ENCODE results near the gene ZNF764. TPM values are rescaled to one million over a fixed set of nuclear protein-coding genes. Genes with fewer than 3 reads are reported as not detected.
A peak's percentile ranks its signal among the peaks of the same experiment; 100 is the strongest.

ZNF764 gene
- total and polyA plus RNA-seq, 4 donors: 1.9 to 8.5 (median 5.5) TPM

GRCh38 chr16:30581457-30581856, 23.3 kb upstream of the ZNF764 start:
- ATAC-seq (ENCODE audit: low FRiP score) (no peak), DNase-seq (no peak)
- peaks cover 2 to 5% of the 10 kb centered on the region in 2 donors for H3K36me3 ChIP-seq (ENCODE audit: control insufficient read depth in 1 of 2, insufficient read depth in 2 of 2, low read length in 1 of 2)
- no peaks in the 10 kb centered on the region for H3K27me3 ChIP-seq (ENCODE audit: control insufficient read depth in 1 of 2, insufficient read depth in 2 of 2, low read length in 1 of 2)
- intact Hi-C loops (cut with DNase I): loop anchor here in 1 of 2 donors (10.0 kb wide), 1 partner anchor 47 kb away; the partner anchor contains the start of gene ZNF747
- no peak overlapping the region for H3K4me3 ChIP-seq (ENCODE audit: low read length in 2 of 2)
- no peaks in the 10 kb centered on the region for H3K9me3 ChIP-seq (ENCODE audit: control insufficient read depth, low read length)
- 78 to 80% methylated on average over 7 of the region's 7 CpGs for WGBS, 2 donors
- H3K27ac ChIP-seq (ENCODE audit: low read depth in 1 of 2, low read length in 2 of 2): no peak overlapping the region
- peaks cover 0 to 3% of the 10 kb centered on the region in 2 donors for H3K4me1 ChIP-seq (ENCODE audit: control insufficient read depth in 1 of 2, insufficient read depth in 2 of 2, low read length in 2 of 2)

DNA sequence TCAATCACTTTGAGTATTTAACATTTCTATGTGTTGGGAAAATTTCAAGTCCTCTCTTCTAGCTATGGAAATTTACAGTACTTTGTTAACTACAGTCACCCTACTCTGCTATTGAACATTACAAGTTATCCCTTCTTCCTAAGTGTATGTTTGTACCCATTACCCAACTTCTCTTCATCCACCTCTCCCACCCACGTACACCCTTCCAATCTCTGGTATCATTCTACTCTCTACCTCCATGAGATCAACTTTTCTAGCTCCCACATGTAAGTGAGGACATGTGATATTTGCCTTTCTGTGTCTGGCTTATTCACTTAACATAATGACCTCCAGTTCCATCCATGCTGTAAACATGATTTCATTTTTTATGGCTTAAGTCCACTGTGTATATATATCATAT, 16.5 kb upstream of the ZNF764 start:
- WGBS, 2 donors: 86 to 89% methylated on average over 1 of the region's 1 CpG
- ATAC-seq (ENCODE audit: low FRiP score): no peak
- no peak overlapping the region for H3K27ac ChIP-seq (ENCODE audit: low read depth in 1 of 2, low read length in 2 of 2)
- no peaks in the 10 kb centered on the region for H3K27me3 ChIP-seq (ENCODE audit: control insufficient read depth in 1 of 2, insufficient read depth in 2 of 2, low read length in 1 of 2)
- H3K36me3 ChIP-seq (ENCODE audit: control insufficient read depth in 1 of 2, insufficient read depth in 2 of 2, low read length in 1 of 2): peaks cover 0 to 3% of the 10 kb centered on the region in 2 donors
- H3K4me3 ChIP-seq (ENCODE audit: low read length in 2 of 2): no peak overlapping the region
- no peak for DNase-seq
- intact Hi-C loops (cut with DNase I): loop anchor here in 1 of 2 donors (5.0 kb wide), 1 partner anchor 78 kb away; the partner anchor contains the start of gene PRR14
- no peaks in the 10 kb centered on the region for H3K9me3 ChIP-seq (ENCODE audit: control insufficient read depth, low read length)
- no peaks in the 10 kb centered on the region for H3K4me1 ChIP-seq (ENCODE audit: control insufficient read depth in 1 of 2, insufficient read depth in 2 of 2, low read length in 2 of 2)

- peak; percentile 95 for ATAC-seq (ENCODE audit: low FRiP score)
- intact Hi-C loops (cut with DNase I): loop anchor here in 1 of 2 donors (1.0 to 5.0 kb wide), 2 partner anchors 13 to 81 kb away; partner anchors contain the start of genes PRR14 and ZNF764
- H3K4me3 ChIP-seq (ENCODE audit: low read length in 2 of 2): peak within 1 kb of the TSS; percentile 16 to 85
- 0 to 1% methylated on average over 57 to 67 of the region's 67 CpGs for WGBS, 2 donors
- no peaks in the 10 kb centered on the region for H3K27me3 ChIP-seq (ENCODE audit: control insufficient read depth in 1 of 2, insufficient read depth in 2 of 2, low read length in 1 of 2)
- H3K4me1 ChIP-seq (ENCODE audit: control insufficient read depth in 1 of 2, insufficient read depth in 2 of 2, low read length in 2 of 2): no peaks in the 10 kb centered on the region
- H3K9me3 ChIP-seq (ENCODE audit: control insufficient read depth, low read length): no peaks in the 10 kb centered on the region
- peak; percentile 97 to 98 for DNase-seq
- peak within 1 kb of the TSS; percentile 65 to 73 for H3K27ac ChIP-seq (ENCODE audit: low read depth in 1 of 2, low read length in 2 of 2)
- peaks cover 0 to 3% of the 10 kb centered on the region in 2 donors for H3K36me3 ChIP-seq (ENCODE audit: control insufficient read depth in 1 of 2, insufficient read depth in 2 of 2, low read length in 1 of 2)
These were observed 13.5 kb upstream of the ZNF764 start, which contains the start of gene ZNF688 for GRCh38 chr16:30571445-30572322. Gene ZNF688, minus strand, starts transcription at chr16:30571714. Its CDS starts 85 bp downstream, at chr16:30571629.

DNA sequence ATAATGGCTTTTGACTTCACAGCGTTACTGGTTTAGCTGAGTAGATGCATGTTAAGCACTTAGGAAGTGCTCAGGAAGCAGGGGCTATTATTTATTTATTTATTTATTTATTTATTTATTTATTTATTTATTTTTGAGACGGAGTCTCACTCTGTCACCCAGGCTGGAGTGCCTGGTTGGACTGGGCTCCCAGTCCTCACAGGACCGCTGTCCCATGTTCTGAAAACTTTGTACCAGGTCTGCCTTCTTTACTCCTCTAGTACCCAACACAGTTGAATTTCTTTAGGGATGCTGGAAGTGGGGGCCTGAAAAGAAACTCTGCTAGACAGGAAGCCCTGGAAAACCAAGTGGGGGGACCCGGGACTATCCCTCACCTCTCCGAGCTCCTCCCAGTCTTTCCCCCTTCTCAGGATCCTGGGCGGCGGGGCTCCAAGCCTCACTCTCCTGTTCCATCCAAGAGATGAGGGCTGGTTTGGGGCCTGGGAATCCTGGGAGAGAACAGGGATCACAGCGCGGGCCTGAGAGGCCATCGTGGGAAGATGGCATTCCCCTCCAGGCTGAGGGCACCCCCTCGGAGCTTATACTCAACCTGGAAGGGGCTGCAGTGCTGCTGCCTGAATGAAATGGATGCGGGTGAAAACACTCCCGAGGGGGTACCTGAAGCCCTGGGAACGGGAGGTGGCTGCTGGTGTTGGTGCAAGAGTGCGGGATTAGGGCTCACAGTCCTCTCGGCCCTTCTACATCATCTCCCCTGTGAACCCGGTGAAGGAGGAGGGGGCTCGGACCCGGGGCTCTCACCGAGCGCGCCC, 12.7 kb upstream of the ZNF764 start:
- no peaks in the 10 kb centered on the region for H3K9me3 ChIP-seq (ENCODE audit: control insufficient read depth, low read length)
- 4 to 6% methylated on average over 22 of the region's 22 CpGs for WGBS, 2 donors
- peak in 1 of 2 donors; percentile 55 for DNase-seq
- peak overlapping the region; percentile 16 to 85 for H3K4me3 ChIP-seq (ENCODE audit: low read length in 2 of 2)
- peak; percentile 34 for ATAC-seq (ENCODE audit: low FRiP score)
- intact Hi-C loops (cut with DNase I): loop anchor here in 1 of 2 donors (1.0 to 5.0 kb wide), 2 partner anchors 13 to 81 kb away; partner anchors contain the start of genes PRR14 and ZNF764
- peak overlapping the region; percentile 65 to 73 for H3K27ac ChIP-seq (ENCODE audit: low read depth in 1 of 2, low read length in 2 of 2)
- H3K27me3 ChIP-seq (ENCODE audit: control insufficient read depth in 1 of 2, insufficient read depth in 2 of 2, low read length in 1 of 2): no peaks in the 10 kb centered on the region
- no peaks in the 10 kb centered on the region for H3K36me3 ChIP-seq (ENCODE audit: control insufficient read depth in 1 of 2, insufficient read depth in 2 of 2, low read length in 1 of 2)
- no peaks in the 10 kb centered on the region for H3K4me1 ChIP-seq (ENCODE audit: control insufficient read depth in 1 of 2, insufficient read depth in 2 of 2, low read length in 2 of 2)

DNA sequence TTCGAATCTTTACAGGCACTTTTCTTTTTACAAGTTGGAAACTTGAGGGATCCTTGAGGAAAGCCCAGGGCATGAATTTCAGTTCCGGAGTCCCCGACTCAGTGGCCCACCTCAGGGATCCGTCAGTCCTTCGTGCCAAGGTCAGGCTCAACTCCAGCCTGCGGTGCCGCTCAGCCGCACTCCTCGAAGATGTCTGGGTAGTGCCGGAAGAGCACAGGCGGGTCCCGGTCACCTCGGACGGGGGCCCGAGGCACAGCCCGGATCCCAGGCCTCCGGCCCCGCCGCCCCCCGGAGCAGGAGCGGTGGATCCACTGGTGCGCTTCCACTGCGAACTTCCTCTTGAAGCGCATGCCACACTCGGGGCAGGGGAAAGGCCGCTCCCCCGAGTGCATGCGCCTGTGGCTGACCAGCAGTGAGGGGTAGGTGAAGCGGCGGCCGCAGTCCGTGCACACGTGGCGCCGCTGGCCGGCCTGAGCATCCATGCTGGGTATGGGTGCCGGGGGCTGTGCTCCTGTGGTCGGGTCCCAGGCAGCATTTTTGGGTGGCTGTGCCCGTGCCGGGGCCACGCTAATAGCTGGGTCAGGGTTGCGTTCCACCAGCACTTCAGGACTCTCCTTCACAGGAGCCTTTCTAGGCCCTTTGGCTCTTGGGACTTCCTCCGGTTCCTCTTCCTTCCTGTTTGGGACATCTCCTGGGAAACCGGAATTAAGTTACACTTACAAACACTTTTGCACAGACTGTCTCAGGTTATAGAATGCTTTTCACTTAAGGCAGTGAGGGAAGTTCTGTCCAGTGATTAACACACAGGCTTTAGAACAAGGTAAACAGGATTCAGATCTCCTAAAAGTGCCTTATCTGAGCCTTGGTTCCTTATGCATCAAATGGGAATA, 11.8 kb upstream of the ZNF764 start:
- no peak for ATAC-seq (ENCODE audit: low FRiP score)
- no peak for DNase-seq
- no peaks in the 10 kb centered on the region for H3K4me1 ChIP-seq (ENCODE audit: control insufficient read depth in 1 of 2, insufficient read depth in 2 of 2, low read length in 2 of 2)
- H3K27ac ChIP-seq (ENCODE audit: low read depth in 1 of 2, low read length in 2 of 2): no peak overlapping the region
- WGBS, 2 donors: 84 to 89% methylated on average over 44 of the region's 44 CpGs
- no peaks in the 10 kb centered on the region for H3K27me3 ChIP-seq (ENCODE audit: control insufficient read depth in 1 of 2, insufficient read depth in 2 of 2, low read length in 1 of 2)
- intact Hi-C loops (cut with DNase I): loop anchor here in 1 of 2 donors (5.0 kb wide), 1 partner anchor 82 kb away; the partner anchor contains the start of gene PRR14
- no peaks in the 10 kb centered on the region for H3K9me3 ChIP-seq (ENCODE audit: control insufficient read depth, low read length)
- no peaks in the 10 kb centered on the region for H3K36me3 ChIP-seq (ENCODE audit: control insufficient read depth in 1 of 2, insufficient read depth in 2 of 2, low read length in 1 of 2)
- H3K4me3 ChIP-seq (ENCODE audit: low read length in 2 of 2): no peak overlapping the region

GRCh38 chr16:30569281-30569680, 11.1 kb upstream of the ZNF764 start:
- 90 to 95% methylated on average over 3 of the region's 3 CpGs for WGBS, 2 donors
- no peak overlapping the region for H3K27ac ChIP-seq (ENCODE audit: low read depth in 1 of 2, low read length in 2 of 2)
- DNase-seq: no peak

GRCh38 chr16:30567991-30568638, 9.9 kb upstream of the ZNF764 start:
- no peaks in the 10 kb centered on the region for H3K36me3 ChIP-seq (ENCODE audit: control insufficient read depth in 1 of 2, insufficient read depth in 2 of 2, low read length in 1 of 2)
- ATAC-seq (ENCODE audit: low FRiP score) (no peak), DNase-seq (peak in 1 of 2 donors; percentile 57)
- H3K9me3 ChIP-seq (ENCODE audit: control insufficient read depth, low read length): no peaks in the 10 kb centered on the region
- no peak overlapping the region for H3K4me3 ChIP-seq (ENCODE audit: low read length in 2 of 2)
- no peak overlapping the region for H3K27ac ChIP-seq (ENCODE audit: low read depth in 1 of 2, low read length in 2 of 2)
- intact Hi-C loops (cut with DNase I): no loop called here
- no peaks in the 10 kb centered on the region for H3K27me3 ChIP-seq (ENCODE audit: control insufficient read depth in 1 of 2, insufficient read depth in 2 of 2, low read length in 1 of 2)
- WGBS, 2 donors: 69 to 72% methylated on average over 6 of the region's 6 CpGs
- no peaks in the 10 kb centered on the region for H3K4me1 ChIP-seq (ENCODE audit: control insufficient read depth in 1 of 2, insufficient read depth in 2 of 2, low read length in 2 of 2)

More at GRCh38 chr16:30569281-30569680, 11.1 kb upstream of the ZNF764 start:
- no peaks in the 10 kb centered on the region for H3K9me3 ChIP-seq (ENCODE audit: control insufficient read depth, low read length)
- no peaks in the 10 kb centered on the region for H3K27me3 ChIP-seq (ENCODE audit: control insufficient read depth in 1 of 2, insufficient read depth in 2 of 2, low read length in 1 of 2)
- H3K4me3 ChIP-seq (ENCODE audit: low read length in 2 of 2): no peak overlapping the region
- no peaks in the 10 kb centered on the region for H3K36me3 ChIP-seq (ENCODE audit: control insufficient read depth in 1 of 2, insufficient read depth in 2 of 2, low read length in 1 of 2)
- ATAC-seq (ENCODE audit: low FRiP score): no peak
- intact Hi-C loops (cut with DNase I): no loop called here
- H3K4me1 ChIP-seq (ENCODE audit: control insufficient read depth in 1 of 2, insufficient read depth in 2 of 2, low read length in 2 of 2): no peaks in the 10 kb centered on the region
